ENCODE measurements around the gene LIMS2.

Gene LIMS2

GRCh38 chr2:127615511-127616166 is 59.7 kb downstream of the LIMS2 start:
- H3K9ac ChIP-seq (ENCODE audit: low read depth, low read length) = no peak overlapping the region
- H3K4me1 ChIP-seq (ENCODE audit: insufficient read depth, low read length) = no peaks in the 10 kb centered on the region
- H3K9me3 ChIP-seq (ENCODE audit: control insufficient read depth, insufficient read depth, low read length) = no peaks in the 10 kb centered on the region
- H3K36me3 ChIP-seq (ENCODE audit: insufficient read depth, low read length) = no peaks in the 10 kb centered on the region

DNA sequence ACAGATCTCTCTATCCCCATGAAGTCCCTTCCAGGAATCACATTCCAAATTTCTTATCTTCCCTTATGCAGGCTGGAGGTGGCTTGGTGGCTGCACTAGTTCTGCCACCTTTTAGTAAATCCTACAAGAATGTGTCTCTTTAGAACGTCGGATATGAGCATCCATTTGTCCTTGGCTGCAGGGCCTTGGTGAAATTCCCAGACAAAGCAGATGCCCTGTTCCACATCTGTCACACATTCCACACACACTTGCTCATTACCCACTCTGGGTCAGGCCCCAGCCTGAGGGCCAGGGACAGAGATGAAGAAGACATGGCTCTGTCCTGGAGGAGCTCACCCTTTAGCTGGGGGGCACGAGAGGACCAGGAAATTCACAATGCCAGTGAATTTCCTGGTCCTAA is 60.6 kb downstream of the LIMS2 start:
- H3K36me3 ChIP-seq (ENCODE audit: insufficient read depth, low read length) = no peaks in the 10 kb centered on the region
- no peak overlapping the region for H3K9ac ChIP-seq (ENCODE audit: low read depth, low read length)

DNA sequence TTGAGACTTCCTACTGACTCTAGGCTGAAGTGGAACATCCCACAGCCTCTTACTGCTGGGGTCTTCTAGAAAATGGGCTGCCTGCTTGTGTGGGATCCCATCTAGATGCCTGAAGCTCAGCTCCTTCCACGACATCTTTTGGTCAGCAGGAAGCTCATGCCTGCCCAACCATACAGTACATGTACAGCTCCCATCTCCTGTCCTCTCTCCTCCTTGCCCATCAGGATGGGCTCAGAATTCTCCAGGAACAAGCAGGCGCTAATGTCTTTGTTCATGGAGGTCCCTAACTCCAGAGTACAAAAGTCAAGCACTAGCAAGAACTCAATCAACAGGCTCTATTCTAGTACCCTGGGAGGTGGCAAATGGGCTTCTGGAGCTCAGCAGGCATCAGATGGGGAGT is 61.1 kb downstream of the LIMS2 start:
- no peaks in the 10 kb centered on the region for H3K9me3 ChIP-seq (ENCODE audit: control insufficient read depth, insufficient read depth, low read length)
- H3K9ac ChIP-seq (ENCODE audit: low read depth, low read length) = no peak overlapping the region
- no peaks in the 10 kb centered on the region for H3K36me3 ChIP-seq (ENCODE audit: insufficient read depth, low read length)
- no peaks in the 10 kb centered on the region for H3K4me1 ChIP-seq (ENCODE audit: insufficient read depth, low read length)

More for the DNA sequence above, 60.6 kb downstream of the LIMS2 start:
- H3K9me3 ChIP-seq (ENCODE audit: control insufficient read depth, insufficient read depth, low read length) = no peaks in the 10 kb centered on the region
- H3K4me1 ChIP-seq (ENCODE audit: insufficient read depth, low read length) = no peaks in the 10 kb centered on the region

- H3K9ac ChIP-seq (ENCODE audit: low read depth, low read length) = no peak overlapping the region
- H3K9me3 ChIP-seq (ENCODE audit: control insufficient read depth, insufficient read depth, low read length) = no peaks in the 10 kb centered on the region
- H3K36me3 ChIP-seq (ENCODE audit: insufficient read depth, low read length) = no peaks in the 10 kb centered on the region
- no peaks in the 10 kb centered on the region for H3K4me1 ChIP-seq (ENCODE audit: insufficient read depth, low read length)
Measured at GRCh38 chr2:127612111-127612822, 63.1 kb downstream of the LIMS2 start.

- Histone ChIP-seq H3K9ac (ENCODE audit: low read depth, low read length) (no peak overlapping the region), H3K36me3 (ENCODE audit: insufficient read depth, low read length) (no peaks in the 10 kb centered on the region), H3K9me3 (ENCODE audit: control insufficient read depth, insufficient read depth, low read length) (no peaks in the 10 kb centered on the region), H3K4me1 (ENCODE audit: insufficient read depth, low read length) (no peaks in the 10 kb centered on the region)
Measured at GRCh38 chr2:127611076-127611925, 64.0 kb downstream of the LIMS2 start.

- Histone ChIP-seq H3K4me1 (ENCODE audit: insufficient read depth, low read length) (no peaks in the 10 kb centered on the region), H3K9ac (ENCODE audit: low read depth, low read length) (no peak overlapping the region), H3K36me3 (ENCODE audit: insufficient read depth, low read length) (no peaks in the 10 kb centered on the region), H3K9me3 (ENCODE audit: control insufficient read depth, insufficient read depth, low read length) (no peaks in the 10 kb centered on the region)
Measured at GRCh38 chr2:127610561-127610960, 64.8 kb downstream of the LIMS2 start.

DNA sequence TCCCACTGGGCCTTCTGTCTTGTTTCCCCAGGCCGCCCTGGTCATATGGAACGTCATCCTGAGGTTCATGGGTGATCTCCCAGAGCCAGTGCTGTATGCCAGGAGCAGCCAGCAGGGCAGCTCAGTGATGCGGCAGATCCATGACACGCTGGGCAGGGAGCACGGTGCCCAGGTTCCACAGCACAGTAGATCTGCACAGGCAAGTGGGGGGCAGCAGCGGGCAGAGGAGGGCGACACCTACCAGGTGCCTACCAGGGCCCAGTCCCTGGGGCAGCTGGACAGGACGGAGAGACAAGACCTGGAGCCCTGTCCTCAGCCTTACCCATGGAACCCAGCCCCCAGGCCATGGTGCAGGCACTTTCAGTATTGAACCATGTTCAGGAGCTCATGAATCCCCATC is 65.5 kb downstream of the LIMS2 start:
- H3K9me3 ChIP-seq (ENCODE audit: control insufficient read depth, insufficient read depth, low read length) = no peaks in the 10 kb centered on the region
- H3K36me3 ChIP-seq (ENCODE audit: insufficient read depth, low read length) = no peaks in the 10 kb centered on the region
- no peak overlapping the region for H3K9ac ChIP-seq (ENCODE audit: low read depth, low read length)
- H3K4me1 ChIP-seq (ENCODE audit: insufficient read depth, low read length) = no peaks in the 10 kb centered on the region

DNA sequence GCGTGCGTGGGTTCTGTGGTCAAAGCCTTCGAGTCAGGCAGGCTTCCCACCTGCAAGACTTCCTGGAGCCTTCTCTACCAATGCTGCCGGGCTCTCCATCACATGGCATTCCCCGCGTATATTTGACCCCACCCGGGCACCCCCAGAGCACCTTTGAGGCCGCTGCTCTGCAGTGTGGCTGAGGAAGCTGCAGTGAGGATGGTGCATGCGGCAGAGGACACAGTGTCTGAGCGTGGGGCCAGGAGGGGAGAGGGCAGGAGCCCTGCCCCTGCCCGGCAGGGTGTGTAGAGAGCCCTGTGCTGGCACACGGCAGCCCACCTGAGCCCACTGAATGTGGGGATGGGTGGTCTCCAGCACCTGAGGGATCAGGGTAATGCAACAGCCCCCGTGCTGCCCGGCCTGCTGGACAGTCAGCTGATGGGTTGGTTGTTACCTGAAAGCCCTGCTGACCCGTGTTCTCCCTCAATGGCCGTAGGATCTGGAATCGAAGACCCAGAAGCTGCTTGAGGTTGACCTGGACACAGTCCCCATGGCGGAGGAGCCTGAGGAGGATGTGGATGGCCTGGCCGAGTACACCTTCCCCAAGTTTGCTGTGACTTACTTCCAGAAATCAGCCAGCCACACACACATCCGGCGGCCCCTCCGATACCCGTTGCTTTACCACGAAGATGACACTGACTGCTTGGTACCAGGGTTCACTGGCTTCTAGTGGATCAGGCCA is 66.1 kb downstream of the LIMS2 start:
- H3K9ac ChIP-seq (ENCODE audit: low read depth, low read length) = no peak overlapping the region
- H3K36me3 ChIP-seq (ENCODE audit: insufficient read depth, low read length) = no peaks in the 10 kb centered on the region
- H3K4me1 ChIP-seq (ENCODE audit: insufficient read depth, low read length) = no peaks in the 10 kb centered on the region
- no peaks in the 10 kb centered on the region for H3K9me3 ChIP-seq (ENCODE audit: control insufficient read depth, insufficient read depth, low read length)

- no peaks in the 10 kb centered on the region for H3K4me1 ChIP-seq (ENCODE audit: insufficient read depth, low read length)
- H3K9me3 ChIP-seq (ENCODE audit: control insufficient read depth, insufficient read depth, low read length) = no peaks in the 10 kb centered on the region
- no peak overlapping the region for H3K9ac ChIP-seq (ENCODE audit: low read depth, low read length)
- H3K36me3 ChIP-seq (ENCODE audit: insufficient read depth, low read length) = no peaks in the 10 kb centered on the region
Measured at GRCh38 chr2:127608061-127609030, 67.0 kb downstream of the LIMS2 start.

DNA sequence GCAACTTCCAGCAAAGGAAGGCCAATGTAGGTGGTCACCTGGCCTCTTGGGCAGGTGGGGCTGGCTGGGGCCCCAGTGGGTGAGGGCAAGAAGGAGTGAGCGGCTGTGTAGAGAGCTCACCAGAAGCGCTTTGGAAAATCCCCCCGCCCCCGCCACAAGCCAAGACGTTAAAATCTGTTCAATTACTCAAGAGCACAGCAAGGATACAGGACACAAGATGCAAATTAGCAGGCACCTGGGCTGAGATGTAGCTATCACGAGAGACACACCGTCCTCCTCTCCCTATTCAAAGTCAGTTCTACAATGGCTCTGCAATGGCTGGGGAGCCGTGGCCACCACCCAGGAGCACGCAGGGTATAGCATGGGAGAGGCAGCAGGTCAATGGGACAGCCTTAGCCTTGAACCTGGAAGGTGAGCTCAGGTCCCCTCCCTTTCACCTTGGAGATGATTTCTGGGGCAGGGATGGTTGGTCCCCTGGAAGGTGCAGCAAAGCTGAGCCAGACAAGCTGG is 67.9 kb downstream of the LIMS2 start:
- Histone ChIP-seq H3K36me3 (ENCODE audit: insufficient read depth, low read length) (no peaks in the 10 kb centered on the region), H3K9ac (ENCODE audit: low read depth, low read length) (no peak overlapping the region), H3K4me1 (ENCODE audit: insufficient read depth, low read length) (no peaks in the 10 kb centered on the region), H3K9me3 (ENCODE audit: control insufficient read depth, insufficient read depth, low read length) (no peaks in the 10 kb centered on the region)

DNA sequence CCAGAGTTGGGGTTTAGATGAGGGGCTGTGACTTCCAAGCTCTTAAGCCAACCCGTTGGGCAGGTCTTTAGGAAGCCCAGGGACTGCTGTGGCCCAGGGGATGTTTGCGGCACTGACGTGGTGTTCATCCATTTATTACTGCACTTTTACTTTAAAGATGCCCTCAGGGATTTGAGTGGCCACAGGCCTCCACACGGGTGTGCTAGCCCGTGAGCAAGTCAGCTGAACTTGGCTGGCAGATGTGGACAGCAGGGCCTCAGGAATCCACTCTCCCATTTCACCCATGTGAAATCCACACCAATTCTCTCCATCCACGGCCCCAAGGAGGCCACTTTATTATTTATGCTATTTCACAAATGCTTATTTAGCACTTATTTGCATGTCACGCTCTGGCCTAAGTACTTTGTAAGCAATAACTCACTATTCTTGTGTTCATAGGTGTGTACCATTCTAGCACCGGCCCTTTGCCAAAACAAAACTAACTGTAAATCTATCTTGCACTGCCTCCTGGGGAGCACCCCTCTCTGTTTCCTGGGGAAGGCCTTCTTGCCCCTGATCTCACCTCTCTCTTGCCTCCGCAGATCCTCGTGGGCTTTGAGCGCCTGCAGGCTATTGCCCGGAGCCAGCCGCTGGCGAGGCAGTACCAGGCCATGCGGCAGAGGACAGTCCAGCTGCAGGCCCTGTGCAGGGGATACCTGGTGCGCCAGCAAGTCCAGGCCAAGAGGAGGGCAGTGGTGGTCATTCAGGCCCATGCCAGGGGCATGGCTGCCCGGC is 68.5 kb downstream of the LIMS2 start:
- no peaks in the 10 kb centered on the region for H3K36me3 ChIP-seq (ENCODE audit: insufficient read depth, low read length)
- no peaks in the 10 kb centered on the region for H3K4me1 ChIP-seq (ENCODE audit: insufficient read depth, low read length)
- H3K9ac ChIP-seq (ENCODE audit: low read depth, low read length) = no peak overlapping the region
- H3K9me3 ChIP-seq (ENCODE audit: control insufficient read depth, insufficient read depth, low read length) = no peaks in the 10 kb centered on the region

GRCh38 chr2:127605691-127606263 is 69.6 kb downstream of the LIMS2 start:
- Histone ChIP-seq H3K9me3 (ENCODE audit: control insufficient read depth, insufficient read depth, low read length) (no peaks in the 10 kb centered on the region), H3K36me3 (ENCODE audit: insufficient read depth, low read length) (no peaks in the 10 kb centered on the region), H3K4me1 (ENCODE audit: insufficient read depth, low read length) (no peaks in the 10 kb centered on the region), H3K9ac (ENCODE audit: low read depth, low read length) (no peak overlapping the region)
